SW 1271 (cell line): ENCODE data around the gene SMARCAD1.

Source experiments
- DNase-seq, 2 experiments: peaks; one replicate each; lab custom pipeline; 2025; lab: John Stamatoyannopoulos, UW

The SMARCAD1 gene, protein sequence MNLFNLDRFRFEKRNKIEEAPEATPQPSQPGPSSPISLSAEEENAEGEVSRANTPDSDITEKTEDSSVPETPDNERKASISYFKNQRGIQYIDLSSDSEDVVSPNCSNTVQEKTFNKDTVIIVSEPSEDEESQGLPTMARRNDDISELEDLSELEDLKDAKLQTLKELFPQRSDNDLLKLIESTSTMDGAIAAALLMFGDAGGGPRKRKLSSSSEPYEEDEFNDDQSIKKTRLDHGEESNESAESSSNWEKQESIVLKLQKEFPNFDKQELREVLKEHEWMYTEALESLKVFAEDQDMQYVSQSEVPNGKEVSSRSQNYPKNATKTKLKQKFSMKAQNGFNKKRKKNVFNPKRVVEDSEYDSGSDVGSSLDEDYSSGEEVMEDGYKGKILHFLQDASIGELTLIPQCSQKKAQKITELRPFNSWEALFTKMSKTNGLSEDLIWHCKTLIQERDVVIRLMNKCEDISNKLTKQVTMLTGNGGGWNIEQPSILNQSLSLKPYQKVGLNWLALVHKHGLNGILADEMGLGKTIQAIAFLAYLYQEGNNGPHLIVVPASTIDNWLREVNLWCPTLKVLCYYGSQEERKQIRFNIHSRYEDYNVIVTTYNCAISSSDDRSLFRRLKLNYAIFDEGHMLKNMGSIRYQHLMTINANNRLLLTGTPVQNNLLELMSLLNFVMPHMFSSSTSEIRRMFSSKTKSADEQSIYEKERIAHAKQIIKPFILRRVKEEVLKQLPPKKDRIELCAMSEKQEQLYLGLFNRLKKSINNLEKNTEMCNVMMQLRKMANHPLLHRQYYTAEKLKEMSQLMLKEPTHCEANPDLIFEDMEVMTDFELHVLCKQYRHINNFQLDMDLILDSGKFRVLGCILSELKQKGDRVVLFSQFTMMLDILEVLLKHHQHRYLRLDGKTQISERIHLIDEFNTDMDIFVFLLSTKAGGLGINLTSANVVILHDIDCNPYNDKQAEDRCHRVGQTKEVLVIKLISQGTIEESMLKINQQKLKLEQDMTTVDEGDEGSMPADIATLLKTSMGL

DNA sequence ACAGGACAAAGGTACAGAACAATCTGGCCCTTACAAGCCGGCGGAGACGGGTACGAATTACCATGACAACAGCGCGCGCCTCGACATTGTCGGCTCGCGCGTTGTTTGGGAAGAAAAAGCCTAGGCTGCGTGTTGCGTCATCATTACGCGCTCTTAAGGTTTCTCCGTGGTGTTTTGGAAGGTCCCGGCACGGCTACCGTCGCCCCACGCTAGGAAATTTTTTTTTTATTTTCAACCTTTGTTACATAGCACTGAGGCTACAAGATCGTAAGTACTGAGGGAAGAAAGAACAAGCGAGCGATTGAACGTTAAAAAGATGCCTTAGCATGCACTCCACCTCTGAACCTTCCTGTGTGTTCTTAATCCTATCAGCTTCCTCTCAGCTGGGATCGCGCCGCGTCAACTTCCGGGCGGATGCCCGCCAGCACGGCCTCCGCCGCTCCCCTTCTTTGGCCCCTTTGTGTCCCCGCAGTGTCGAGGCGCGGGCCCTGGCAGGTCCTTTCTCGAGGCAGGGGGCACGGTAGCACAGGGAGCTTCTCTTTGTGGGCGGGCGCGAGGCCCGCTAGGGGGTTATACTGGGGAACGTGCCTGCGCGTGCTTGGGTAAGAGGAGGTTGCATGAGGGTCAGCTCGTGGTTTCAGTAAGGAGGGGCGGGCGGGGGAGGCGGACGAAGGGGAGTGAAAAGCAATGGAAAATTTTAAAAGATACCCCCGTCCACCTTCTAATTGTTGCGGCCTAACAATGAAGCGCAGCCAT is at the start of gene SMARCAD1:
Gene SMARCAD1 (plus strand): TSS at position 397 of the 756 bp plus-strand sequence. CDS start 530 bp downstream, outside the sequence.
- DNase-seq, result peak; percentile 66 to 85

DNA sequence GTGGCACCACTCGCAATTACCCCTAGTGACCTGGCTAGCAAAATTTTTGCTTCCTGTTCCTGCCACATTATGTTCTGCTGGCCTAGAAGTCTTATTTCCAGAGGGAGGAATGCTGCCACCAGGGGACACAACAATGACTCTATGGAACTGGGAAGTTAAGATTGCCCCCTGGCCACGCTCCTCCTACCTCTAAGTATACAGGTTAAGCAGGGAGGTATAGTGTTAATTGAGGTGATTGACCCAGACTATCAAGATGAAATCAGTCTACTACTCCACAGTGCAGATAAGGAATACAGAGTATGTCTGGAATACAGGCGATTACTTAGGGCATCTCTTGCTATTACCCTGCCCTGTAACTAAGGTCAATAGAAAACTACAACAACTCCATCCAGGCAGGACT is 48.8 kb upstream of the SMARCAD1 start:
- DNase-seq, result no peak

DNA sequence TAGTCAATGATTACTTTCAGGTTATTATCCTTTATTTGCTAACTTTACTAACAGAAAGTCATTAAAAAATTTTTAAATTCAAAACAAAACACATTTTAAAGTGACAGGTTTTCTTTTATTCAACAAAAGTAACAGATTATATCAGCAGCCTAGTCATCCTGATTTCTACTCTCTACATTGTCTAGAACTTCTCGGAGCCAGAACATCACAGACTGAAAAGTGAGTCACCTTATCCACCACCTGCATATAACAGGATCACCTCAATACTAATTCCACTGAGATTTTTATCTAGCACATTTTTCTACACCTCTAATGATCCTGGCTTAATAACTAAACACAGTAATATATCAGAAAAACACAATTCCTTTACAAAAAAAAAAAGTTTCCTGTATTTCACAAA is 47.9 kb upstream of the SMARCAD1 start:
- DNase-seq, result no peak

DNA sequence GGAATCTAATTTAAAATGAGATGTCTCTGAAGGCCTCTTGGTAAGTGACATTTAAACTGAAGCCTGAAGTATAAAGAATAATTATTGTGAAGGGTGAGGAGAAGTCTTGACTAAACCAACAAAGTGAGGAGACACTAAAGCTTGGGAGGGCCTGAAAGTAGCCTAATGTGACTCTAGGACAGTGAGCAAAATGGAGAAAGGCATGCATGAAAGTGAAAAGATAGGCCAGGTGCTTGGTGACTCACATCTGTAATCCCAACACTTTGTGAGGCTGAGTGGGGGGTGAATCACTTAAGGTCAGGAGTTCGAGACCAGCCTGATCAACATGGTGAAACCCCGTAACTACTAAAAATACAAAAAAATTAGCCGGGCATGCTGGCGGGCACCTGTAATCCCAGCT is 46.9 kb upstream of the SMARCAD1 start:
- DNase-seq, result no peak

DNA sequence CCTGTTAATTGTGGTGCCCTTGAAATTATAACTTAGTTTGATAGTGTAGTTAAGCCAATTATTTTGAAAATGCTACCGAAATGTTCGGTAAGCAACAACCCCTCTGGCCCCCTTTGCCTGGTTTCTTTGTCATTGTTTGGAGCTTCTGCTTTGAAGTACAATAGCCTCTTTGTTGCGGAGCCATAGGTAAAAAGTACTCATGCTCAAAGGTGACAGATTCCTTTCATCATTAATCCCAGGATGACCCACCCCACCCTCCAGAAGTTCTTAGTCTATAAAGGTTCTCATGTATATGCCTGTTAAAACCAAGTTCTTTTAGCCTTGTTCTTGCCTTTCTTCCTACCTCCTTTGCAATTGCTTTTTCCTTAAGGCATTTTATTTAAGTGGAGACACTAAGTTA is 42.4 kb upstream of the SMARCAD1 start:
- DNase-seq, result no peak

DNA sequence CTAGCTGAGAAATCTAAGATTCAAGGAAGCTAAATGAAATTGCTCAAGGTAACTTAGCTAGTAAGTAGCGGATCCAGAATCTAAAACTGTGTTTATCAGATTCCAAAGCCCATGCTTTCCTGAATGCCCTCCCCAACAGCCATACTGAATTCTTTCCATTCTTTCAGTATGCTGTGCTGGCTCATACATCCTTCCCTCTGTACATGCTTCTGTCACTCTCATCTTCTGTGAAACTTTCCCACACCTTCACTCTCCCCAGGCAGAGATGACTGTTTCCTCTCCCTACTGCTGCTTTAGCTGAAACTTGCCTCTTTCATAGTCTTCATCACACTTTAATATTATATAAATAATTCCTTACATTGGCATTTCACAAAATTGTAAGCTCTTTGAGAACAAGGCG is 39.3 kb upstream of the SMARCAD1 start:
- no peak for DNase-seq

DNA sequence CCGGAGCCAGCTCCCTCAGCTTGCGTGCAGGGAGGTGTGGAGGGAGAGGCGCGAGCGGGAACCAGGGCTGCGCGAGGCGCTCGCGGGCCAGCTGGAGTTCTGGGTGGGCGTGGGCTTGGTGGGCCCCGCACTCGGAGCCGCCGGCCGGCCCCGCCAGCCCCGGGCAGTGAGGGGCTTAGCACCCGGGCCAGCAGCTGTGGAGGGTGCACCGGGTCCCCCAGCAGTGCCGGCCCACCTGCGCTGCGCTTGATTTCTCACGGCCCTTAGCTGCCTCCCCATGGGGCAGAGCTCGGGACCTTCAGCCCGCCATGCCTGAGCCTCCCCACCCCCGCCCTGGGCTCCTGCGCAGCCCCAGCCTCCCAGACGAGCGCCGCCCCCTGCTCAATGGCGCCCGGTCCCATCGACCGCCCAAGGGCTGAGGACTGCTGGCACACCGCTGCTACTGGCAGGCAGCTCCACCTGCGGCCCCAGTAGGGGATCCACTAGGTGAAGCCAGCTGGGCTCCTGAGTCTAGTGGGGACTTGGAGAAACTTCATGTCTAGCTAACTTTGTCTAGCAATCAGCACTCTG is 37.8 kb upstream of the SMARCAD1 start:
- no peak for DNase-seq

DNA sequence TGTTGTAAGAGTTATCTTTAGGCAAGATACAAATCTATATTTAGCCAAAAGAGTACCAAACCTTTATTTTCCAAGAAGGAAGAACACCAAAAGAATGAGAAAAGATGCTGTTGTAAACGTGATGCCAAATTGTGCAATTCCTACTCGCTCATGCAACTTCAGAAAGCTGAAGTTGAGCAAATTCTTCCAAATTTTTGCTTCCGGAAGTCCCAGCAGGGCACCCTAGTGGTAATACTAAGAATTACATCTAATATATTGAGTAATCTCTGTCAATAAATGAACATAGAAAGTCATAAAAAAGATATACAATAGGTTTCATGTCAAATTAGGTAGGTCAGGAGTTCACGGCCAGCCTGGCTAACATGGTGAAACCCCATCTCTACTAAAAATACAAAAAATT is 36.0 kb upstream of the SMARCAD1 start:
- no peak for DNase-seq

DNA sequence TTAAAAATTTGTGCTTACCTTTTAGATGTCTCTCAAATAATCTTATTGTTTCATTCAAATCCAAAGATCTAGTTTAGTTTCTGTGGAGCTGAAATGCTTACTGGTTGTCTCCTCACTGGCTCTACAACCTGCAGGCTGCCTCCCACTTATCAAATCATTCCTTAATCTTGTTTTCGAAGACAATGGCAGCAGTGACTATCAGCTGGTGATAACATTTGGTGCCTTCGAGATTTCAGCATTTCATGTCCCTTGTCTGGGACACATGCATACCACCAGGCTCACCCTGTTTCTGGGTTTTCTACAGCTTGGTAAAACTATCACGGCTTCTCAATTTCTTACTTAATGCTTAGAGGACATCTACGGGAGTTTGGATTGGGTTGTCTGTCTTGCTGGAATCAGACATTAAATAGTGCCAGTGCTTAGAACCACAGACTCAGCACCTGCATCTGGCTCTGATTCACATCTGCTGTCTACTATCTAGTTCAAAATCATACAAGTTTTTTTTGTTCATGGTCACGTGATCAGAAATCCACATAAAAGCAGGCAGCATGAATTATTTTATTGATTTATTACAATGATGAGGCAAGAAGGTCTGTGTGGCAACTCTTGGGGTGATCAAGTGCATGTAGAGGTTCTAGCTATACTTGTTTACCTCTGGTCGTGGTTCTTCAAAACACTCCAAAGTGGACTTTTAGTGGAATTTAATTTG is 32.0 kb upstream of the SMARCAD1 start:
- DNase-seq, result no peak

DNA sequence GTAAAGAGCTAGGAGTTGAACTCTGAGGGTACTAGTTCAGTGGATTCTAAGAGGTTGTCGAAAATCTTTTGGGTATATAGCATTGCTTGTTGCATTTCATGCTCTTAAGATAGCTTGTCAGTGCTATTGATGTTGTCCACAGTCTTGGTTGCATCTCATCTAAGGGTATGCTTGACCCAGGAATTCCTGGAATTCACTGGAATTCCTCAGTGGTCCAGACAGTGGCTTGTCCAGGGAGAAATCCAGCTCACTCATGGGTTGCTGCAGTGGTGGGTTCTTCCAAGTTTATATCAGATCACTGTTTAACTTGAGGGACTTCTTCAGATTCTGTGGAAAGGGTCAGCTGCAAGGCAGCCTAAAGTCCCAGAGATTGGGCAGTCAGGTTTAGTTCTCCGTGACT is 29.8 kb upstream of the SMARCAD1 start:
- no peak for DNase-seq

DNA sequence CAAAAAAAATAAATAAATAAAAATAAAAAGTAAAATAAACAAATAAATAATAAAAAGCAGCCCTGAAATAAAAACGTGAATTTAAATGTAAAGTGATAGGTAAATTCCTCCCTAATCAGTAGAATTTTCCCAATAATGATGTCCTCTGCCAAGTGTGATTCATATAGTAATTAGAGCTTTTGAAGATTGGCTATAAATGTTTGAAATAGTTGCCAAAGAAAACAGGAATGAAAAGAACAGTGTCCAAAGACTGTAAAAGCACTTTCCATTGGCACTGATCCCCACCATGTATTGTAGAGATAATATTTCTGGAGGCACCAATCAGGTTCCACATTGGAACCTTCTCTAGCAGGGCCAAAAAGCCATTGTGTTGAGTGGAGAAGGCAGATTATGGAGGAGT is 25.9 kb upstream of the SMARCAD1 start:
- DNase-seq, result no peak

DNA sequence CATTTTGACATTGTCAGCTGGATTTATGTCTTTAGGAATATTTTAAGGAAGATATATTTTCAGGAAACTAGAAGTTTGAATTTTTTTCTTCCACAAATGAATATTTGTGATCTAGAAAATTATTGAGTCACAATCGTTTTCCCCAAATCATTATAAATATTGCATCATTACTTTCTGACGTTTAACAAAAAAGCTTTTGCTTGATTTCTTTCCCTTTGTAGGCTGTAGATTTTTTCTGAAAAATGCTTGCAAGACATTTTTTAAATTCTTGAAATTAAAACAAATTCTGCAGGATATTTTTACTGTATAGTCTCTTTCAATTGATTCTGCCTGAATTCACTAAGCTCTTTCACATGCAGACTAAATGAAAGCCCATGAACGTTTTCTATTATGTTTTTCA is 4.9 kb upstream of the SMARCAD1 start:
- DNase-seq, result no peak

DNA sequence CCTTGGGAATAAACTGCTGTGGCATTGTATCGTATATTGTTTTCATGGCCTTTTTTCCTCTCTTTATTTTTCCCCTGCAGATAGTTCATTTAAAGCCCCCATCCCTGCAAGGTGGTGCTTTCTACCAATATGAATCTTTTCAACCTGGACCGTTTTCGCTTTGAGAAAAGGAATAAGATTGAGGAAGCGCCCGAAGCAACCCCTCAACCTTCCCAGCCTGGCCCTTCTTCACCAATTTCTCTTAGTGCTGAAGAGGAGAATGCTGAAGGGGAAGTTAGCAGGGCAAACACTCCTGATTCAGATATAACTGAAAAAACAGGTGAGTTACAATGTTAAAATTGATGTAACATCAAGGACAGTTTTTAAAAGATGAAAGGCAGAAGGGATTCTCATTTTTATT is 601 bp downstream of the SMARCAD1 start:
- no peak for DNase-seq

DNA sequence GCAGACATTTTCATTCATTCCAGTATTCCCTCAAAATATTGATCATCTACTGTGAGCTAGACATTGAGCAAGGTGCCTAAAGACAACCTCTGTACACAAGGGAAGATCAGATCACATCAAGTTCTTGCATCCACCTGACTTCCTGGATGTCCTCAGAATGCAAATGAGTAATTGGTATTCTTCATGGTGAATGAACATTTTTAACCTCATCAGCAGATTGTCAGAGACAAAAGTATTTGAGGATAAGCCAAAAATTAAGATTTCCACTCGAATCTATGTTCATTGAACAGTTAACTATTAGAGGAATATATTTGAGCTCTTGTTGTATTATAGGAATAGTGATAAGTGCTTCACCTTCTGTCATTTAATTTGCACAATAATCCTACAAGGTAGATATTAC is 1.3 kb downstream of the SMARCAD1 start:
- DNase-seq, result no peak

DNA sequence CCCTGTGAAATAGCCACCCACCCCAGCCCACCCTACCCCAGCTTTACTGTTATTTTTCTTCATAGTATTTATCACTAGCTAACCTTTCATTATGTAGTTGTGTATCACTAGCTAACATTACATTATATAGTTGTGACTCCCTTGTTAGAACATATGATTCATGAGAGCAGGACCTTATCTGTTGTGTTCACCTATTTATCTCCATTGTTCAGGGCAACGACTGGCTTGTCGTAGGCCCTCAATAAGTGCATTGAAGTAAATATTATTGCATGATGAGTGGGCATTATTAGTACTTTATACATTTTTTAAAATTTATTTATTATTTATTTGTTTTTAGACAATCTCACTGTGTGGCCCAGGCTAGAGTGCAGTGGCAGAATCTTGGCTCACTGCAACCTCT is 4.2 kb downstream of the SMARCAD1 start:
- no peak for DNase-seq

DNA sequence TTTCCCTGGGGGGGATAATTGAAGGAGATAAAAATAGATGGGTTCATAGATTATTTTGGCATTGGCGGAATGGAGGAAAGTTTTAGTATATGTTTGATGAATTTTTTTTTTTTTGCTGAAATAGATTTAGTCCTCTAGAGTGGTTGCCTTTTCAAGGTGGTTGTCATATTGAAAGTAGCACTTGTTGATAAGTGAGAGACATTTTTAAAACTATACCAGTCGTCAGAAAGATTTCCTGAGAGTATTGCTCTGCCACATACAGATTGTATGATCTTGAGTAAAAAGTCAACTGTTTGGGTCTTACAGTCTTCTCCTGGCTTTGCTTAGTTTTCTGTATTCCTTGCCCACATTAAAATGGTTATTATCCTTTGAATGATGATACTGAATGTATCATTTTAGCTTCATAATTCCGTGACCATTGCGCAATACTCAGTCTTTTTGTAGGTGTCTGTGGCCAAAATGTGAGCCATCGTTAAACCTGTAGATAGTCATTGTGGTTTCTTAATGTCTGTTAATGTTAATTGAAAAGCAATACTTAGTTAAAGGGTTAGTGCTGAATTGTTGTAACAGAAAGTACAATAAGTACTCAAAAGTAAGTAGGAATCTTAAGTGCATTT is 7.1 kb downstream of the SMARCAD1 start:
- DNase-seq, result no peak

DNA sequence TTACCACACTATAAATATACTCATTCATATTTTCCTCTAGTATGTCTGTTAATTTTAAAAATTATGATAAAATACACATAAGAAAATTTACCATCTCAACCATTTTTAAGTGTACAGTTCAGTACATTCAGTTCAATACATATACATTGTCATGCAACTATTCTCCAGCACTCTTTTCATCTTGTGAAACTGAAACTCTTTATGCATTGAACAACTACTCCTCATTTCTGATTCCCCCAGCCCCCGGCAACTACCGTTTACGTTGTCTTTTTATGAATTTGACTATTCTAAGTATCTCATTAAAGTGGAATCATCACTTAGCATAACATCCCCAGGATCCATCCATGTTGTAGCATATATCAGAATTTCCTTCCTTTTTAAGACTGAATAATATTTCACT is 8.7 kb downstream of the SMARCAD1 start:
- no peak for DNase-seq

DNA sequence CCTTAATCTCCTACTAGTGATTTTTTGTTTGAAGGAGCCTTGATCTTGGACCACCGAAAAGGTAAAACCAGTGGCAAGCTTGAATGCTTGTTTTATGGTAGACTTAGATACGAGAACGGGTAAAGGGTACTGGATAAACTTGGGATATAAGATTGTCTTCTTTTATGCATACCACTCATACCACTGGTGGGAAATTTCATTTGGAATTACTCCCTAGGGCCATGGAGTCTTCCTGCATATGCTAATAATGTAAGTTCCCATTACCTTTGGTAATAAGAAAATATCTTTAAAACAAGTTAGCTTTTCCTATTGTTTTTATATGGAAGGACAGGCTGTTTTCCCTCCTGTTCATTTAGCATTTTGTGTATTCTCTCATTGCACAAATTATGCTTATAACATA is 11.7 kb downstream of the SMARCAD1 start:
- no peak for DNase-seq

DNA sequence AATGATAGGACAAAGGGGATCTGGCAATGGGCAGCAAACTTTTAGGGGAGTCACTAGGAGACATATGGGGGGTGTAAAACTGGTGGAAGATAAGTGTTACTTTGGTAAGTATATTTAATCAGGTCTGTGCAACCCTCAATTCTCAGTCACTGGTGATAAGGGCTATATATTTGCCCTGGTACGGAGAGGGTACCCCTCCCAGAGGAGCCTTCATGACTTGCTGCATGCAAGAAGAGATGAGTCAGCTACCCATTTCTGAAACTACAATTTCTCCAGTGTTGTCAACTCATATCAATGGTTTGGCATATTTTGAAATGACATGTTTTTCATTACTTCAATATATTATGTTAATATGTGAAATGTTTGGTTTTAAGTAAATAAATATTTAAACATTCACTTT is 14.3 kb downstream of the SMARCAD1 start:
- DNase-seq, result no peak

DNA sequence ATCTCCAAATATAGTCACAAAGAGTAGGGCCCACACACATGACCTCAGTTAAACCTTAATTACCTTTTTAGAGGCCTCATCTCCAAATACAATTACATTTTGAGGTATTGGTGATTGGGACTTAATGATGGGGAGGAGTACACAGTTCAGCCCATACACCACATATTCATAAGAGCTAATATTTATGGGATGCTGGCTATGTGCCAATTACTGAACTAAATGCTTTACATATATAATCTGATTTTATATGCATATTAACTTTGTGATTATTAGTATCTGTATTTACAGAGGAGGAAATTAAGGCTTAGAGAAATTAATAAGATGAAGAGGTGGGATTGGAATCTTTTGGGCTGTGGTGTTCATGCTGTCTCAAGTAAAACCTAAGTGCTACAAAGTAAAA is 17.8 kb downstream of the SMARCAD1 start:
- no peak for DNase-seq

DNA sequence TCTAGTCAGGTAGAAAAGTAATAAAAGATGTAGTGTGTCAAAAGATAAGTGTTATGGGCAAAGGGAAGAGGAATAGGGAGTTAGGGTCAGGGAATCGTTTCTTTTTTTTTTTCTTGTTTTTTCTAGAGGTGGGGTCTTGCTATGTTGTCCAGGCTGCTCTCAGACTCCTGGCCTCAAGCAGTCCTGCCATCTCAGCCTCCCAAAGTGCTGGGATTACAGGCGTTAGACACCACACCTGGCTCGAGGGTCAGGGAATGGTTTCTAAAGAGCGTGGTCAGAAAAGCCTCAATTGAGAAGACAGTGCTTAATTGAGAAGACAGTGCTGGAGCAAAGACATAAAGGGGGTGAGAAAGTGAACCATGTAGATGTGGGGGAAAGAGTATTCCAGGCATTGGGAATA is 19.1 kb downstream of the SMARCAD1 start:
- no peak for DNase-seq
